BE2C (cell line): ENCODE results near the gene GNG7.

Experiments used
- DNase-seq: peaks from one replicate; pipeline ENCODE4 v3.0.0-alpha.2; 2020
- H3K27me3 ChIP-seq: fragments of 250-450 bp; sonication (Bioruptor Pico); 2 replicates; pipeline ENCODE4 v1.5.1; 2020; ENCODE audit warnings: mild to moderate bottlenecking
- H3K36me3 ChIP-seq: fragments of 250-450 bp; sonication (Bioruptor Pico); 2 replicates; pipeline ENCODE4 v1.5.1; 2020; ENCODE audit warnings: mild to moderate bottlenecking
- H3K4me1 ChIP-seq: fragments of 250-450 bp; sonication (Bioruptor Pico); 2 replicates; pipeline ENCODE4 v1.5.1; 2020
- H3K4me3 ChIP-seq: 2 replicates; pipeline ENCODE4 v1.5.1; 2011; ENCODE audit warnings: low read depth, low read length
- H3K9me3 ChIP-seq: fragments of 250-450 bp; sonication (Bioruptor Pico); 2 replicates; pipeline ENCODE4 v1.5.1; 2020
- CTCF ChIP-seq: IDR thresholded peaks from 2 replicates; pipeline ENCODE4 v1.5.1; 2012; ENCODE audit warnings: mild to moderate bottlenecking, low read depth, low read length

GNG7 gene

DNA sequence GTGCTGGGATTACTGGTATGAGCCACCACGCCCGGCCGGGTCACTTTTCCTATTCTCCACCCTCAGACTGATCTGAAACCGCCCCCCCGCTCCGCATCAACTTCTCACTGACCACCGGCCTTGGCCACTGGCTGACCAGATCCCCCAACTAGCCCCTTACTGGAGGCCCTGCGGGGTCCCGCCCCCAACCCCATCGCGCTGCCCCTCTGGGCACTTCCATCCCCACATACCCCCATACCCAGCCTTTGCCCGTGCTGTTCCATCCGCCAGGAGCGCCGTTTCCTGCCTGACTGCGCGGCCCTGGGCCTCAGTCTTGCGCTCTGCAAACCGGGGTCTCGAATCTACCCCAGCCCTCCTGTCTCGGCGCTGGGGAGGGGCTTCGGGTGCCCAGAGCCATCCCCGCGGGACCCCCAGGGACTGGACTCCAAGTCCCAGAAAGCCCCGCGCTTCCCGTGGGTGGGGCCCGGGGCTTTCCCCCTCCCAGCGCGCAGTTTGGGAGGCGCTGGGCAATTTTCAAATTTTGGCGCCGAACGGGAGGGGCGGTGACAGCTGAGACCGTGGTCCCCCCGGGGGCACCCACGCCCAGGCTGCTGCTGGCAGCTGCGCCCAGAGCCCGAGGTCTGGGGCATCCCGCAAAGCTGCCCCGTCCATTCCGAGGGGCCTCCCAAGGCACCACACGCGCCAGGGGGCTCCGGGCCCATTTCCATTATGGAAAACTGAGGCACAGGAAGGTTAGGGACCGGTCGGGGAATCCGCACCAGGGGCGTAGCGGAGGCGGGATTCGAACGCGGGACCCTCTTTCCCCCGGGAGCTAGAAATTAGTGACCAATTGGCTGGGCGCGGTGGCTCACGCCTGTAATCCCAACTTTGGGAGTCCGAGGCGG is 240.5 kb downstream of the GNG7 start:
- DNase-seq = peak; percentile 69
- H3K9me3 ChIP-seq = no peaks in the 10 kb centered on the region
- TF ChIP-seq CTCF = no peak
- no peaks in the 10 kb centered on the region for H3K27me3 ChIP-seq
- peak overlapping the region; percentile 45 for H3K4me3 ChIP-seq
- H3K4me1 ChIP-seq = no peaks in the 10 kb centered on the region; the same call in 1 of the 2 replicates
- H3K36me3 ChIP-seq = no peaks in the 10 kb centered on the region
